HG03175 (cell line): Measurements from ENCODE around the gene ARHGEF37.
A peak's percentile ranks its signal among the peaks of the same experiment; 100 is the strongest.

ENCODE experiments used
- ATAC-seq: cut with Tn5 transposase; IDR thresholded peaks from one replicate; pipeline ENCODE4 v1.9.1; 2021; ENCODE audit warnings: mild to moderate bottlenecking, moderate library complexity; ENCODE audit not compliant: unreplicated experiment

ARHGEF37 gene

GRCh38 chr5:149623473-149623872 lies 42.2 kb downstream of the ARHGEF37 start:
- ATAC-seq, result no peak

GRCh38 chr5:149627070-149627469 lies 45.8 kb downstream of the ARHGEF37 start:
- no peak for ATAC-seq

- ATAC-seq, result no peak
Measured at GRCh38 chr5:149628221-149628620, 46.9 kb downstream of the ARHGEF37 start.

- no peak for ATAC-seq
Measured at GRCh38 chr5:149628846-149629388, 47.6 kb downstream of the ARHGEF37 start.

- ATAC-seq, result no peak
Measured at GRCh38 chr5:149629421-149629820, 48.1 kb downstream of the ARHGEF37 start.

- no peak for ATAC-seq
Measured at GRCh38 chr5:149630337-149630736, 49.0 kb downstream of the ARHGEF37 start.

GRCh38 chr5:149631506-149631905 lies 50.2 kb downstream of the ARHGEF37 start:
- ATAC-seq, result no peak

GRCh38 chr5:149632311-149633251 lies 51.3 kb downstream of the ARHGEF37 start:
- no peak for ATAC-seq

- ATAC-seq, result no peak
Measured at GRCh38 chr5:149633476-149634350, 52.4 kb downstream of the ARHGEF37 start.

GRCh38 chr5:149635394-149635793 lies 54.1 kb downstream of the ARHGEF37 start:
- ATAC-seq, result no peak

- ATAC-seq, result no peak
Measured at GRCh38 chr5:149636191-149636860, 55.0 kb downstream of the ARHGEF37 start.

- ATAC-seq, result peak; percentile 50
Measured at GRCh38 chr5:149636861-149637246, 55.6 kb downstream of the ARHGEF37 start.

- no peak for ATAC-seq
Measured at GRCh38 chr5:149638136-149638535, 56.8 kb downstream of the ARHGEF37 start.

- ATAC-seq, result no peak
Measured at GRCh38 chr5:149638546-149639241, 57.4 kb downstream of the ARHGEF37 start.

- ATAC-seq, result no peak
Measured at GRCh38 chr5:149639737-149640136, 58.4 kb downstream of the ARHGEF37 start.

- no peak for ATAC-seq
Measured at GRCh38 chr5:149640350-149640999, 59.2 kb downstream of the ARHGEF37 start.

GRCh38 chr5:149641000-149641576 lies 59.8 kb downstream of the ARHGEF37 start:
- no peak for ATAC-seq

- ATAC-seq, result no peak
Measured at GRCh38 chr5:149641600-149641999, 60.3 kb downstream of the ARHGEF37 start.

GRCh38 chr5:149643781-149644180 lies 62.5 kb downstream of the ARHGEF37 start:
- ATAC-seq, result no peak
